OCI-LY7 (cell line): Measurements from ENCODE around the gene LPIN3.

Source experiments
- EZH2phosphoT487 ChIP-seq: fragments of 200-600 bp; sonication (generic); IDR thresholded peaks from 2 replicates; pipeline ENCODE4 v1.6.1; 2018; ENCODE audit warnings: low read depth, borderline replicate concordance, mild to moderate bottlenecking, mixed run types, antibody characterized with exemption, low read length, moderate library complexity, mixed read lengths
- TF ChIP-seq, protein P1 (sequence below): fragments of 200-600 bp; sonication (generic); conservative IDR thresholded peaks from 2 replicates; pipeline ENCODE4 v1.5.1; 2014; ENCODE audit warnings: mild to moderate bottlenecking, antibody characterized with exemption, low read length, moderate library complexity, mixed read lengths

DNA sequence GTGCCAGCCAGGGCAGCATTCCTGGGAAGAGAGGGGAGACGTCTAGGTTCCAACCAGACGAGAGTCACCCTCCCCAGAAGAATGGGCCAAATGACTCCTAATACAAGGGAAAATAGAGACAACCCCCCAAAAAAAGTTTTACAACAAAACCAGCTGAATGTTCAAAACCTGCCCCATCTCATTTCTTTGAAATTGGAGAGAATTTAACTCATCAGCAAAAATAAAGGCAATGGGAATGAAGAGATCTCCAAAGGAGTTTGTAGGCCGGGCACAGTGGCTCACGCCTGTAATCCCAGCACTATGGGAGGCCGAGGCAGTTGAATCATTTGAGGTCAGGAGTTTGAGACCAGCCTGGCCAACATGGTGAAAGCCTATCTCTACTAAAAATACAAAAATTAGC lies 35.7 kb downstream of the LPIN3 start:
- TF ChIP-seq, protein P1, sequence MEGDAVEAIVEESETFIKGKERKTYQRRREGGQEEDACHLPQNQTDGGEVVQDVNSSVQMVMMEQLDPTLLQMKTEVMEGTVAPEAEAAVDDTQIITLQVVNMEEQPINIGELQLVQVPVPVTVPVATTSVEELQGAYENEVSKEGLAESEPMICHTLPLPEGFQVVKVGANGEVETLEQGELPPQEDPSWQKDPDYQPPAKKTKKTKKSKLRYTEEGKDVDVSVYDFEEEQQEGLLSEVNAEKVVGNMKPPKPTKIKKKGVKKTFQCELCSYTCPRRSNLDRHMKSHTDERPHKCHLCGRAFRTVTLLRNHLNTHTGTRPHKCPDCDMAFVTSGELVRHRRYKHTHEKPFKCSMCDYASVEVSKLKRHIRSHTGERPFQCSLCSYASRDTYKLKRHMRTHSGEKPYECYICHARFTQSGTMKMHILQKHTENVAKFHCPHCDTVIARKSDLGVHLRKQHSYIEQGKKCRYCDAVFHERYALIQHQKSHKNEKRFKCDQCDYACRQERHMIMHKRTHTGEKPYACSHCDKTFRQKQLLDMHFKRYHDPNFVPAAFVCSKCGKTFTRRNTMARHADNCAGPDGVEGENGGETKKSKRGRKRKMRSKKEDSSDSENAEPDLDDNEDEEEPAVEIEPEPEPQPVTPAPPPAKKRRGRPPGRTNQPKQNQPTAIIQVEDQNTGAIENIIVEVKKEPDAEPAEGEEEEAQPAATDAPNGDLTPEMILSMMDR, result no peak
- no peak for TF ChIP-seq EZH2phosphoT487
